Liver (tissue), 1 donor: Measurements from ENCODE around the gene TNF.

Experiments used
- FOXA1 ChIP-seq: IDR thresholded peaks from 2 replicates; pipeline ENCODE4 v1.6.1; 2016; ENCODE audit warnings: antibody characterized with exemption
- MAX ChIP-seq: IDR thresholded peaks from 2 replicates; pipeline ENCODE4 v1.6.1; 2016; ENCODE audit warnings: antibody characterized with exemption

GRCh38 chr6:31546339-31546957 lies 28.9 kb upstream of the TNF start, which contains the start of gene ATP6V1G2:
- no peak for TF ChIP-seq FOXA1
- no peak for TF ChIP-seq MAX
